Measurements from ENCODE around the gene PROM1. TPM values are rescaled to one million over a fixed set of nuclear protein-coding genes. Genes with fewer than 3 reads are reported as not detected.

The PROM1 gene
- total and polyA plus RNA-seq, 2 of the 8 experiments (the other 6 are each of a cell fraction or from before 2014, with no cell fraction given) = 36.0 to 59.7 TPM

DNA sequence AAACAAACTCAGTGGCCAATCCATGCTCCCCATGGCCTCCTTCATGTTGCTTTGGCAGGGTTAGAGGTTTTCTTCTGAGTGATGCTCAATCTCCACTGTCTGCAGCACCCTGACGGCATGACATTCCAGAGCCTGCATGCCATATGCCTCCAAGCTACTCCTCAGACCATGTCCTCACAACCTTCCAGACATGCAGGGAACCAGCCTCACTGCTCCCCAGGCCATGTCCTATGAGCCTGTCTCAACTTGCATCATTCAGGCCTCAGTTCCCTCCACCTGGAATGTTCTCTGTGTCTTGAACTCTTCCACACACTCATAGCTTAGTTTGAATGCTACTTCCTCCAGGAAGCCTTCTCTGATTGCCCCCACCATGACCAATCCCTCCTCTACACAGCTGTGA lies 18.8 kb downstream of the PROM1 start (continued):
- TF ChIP-seq, protein P1, sequence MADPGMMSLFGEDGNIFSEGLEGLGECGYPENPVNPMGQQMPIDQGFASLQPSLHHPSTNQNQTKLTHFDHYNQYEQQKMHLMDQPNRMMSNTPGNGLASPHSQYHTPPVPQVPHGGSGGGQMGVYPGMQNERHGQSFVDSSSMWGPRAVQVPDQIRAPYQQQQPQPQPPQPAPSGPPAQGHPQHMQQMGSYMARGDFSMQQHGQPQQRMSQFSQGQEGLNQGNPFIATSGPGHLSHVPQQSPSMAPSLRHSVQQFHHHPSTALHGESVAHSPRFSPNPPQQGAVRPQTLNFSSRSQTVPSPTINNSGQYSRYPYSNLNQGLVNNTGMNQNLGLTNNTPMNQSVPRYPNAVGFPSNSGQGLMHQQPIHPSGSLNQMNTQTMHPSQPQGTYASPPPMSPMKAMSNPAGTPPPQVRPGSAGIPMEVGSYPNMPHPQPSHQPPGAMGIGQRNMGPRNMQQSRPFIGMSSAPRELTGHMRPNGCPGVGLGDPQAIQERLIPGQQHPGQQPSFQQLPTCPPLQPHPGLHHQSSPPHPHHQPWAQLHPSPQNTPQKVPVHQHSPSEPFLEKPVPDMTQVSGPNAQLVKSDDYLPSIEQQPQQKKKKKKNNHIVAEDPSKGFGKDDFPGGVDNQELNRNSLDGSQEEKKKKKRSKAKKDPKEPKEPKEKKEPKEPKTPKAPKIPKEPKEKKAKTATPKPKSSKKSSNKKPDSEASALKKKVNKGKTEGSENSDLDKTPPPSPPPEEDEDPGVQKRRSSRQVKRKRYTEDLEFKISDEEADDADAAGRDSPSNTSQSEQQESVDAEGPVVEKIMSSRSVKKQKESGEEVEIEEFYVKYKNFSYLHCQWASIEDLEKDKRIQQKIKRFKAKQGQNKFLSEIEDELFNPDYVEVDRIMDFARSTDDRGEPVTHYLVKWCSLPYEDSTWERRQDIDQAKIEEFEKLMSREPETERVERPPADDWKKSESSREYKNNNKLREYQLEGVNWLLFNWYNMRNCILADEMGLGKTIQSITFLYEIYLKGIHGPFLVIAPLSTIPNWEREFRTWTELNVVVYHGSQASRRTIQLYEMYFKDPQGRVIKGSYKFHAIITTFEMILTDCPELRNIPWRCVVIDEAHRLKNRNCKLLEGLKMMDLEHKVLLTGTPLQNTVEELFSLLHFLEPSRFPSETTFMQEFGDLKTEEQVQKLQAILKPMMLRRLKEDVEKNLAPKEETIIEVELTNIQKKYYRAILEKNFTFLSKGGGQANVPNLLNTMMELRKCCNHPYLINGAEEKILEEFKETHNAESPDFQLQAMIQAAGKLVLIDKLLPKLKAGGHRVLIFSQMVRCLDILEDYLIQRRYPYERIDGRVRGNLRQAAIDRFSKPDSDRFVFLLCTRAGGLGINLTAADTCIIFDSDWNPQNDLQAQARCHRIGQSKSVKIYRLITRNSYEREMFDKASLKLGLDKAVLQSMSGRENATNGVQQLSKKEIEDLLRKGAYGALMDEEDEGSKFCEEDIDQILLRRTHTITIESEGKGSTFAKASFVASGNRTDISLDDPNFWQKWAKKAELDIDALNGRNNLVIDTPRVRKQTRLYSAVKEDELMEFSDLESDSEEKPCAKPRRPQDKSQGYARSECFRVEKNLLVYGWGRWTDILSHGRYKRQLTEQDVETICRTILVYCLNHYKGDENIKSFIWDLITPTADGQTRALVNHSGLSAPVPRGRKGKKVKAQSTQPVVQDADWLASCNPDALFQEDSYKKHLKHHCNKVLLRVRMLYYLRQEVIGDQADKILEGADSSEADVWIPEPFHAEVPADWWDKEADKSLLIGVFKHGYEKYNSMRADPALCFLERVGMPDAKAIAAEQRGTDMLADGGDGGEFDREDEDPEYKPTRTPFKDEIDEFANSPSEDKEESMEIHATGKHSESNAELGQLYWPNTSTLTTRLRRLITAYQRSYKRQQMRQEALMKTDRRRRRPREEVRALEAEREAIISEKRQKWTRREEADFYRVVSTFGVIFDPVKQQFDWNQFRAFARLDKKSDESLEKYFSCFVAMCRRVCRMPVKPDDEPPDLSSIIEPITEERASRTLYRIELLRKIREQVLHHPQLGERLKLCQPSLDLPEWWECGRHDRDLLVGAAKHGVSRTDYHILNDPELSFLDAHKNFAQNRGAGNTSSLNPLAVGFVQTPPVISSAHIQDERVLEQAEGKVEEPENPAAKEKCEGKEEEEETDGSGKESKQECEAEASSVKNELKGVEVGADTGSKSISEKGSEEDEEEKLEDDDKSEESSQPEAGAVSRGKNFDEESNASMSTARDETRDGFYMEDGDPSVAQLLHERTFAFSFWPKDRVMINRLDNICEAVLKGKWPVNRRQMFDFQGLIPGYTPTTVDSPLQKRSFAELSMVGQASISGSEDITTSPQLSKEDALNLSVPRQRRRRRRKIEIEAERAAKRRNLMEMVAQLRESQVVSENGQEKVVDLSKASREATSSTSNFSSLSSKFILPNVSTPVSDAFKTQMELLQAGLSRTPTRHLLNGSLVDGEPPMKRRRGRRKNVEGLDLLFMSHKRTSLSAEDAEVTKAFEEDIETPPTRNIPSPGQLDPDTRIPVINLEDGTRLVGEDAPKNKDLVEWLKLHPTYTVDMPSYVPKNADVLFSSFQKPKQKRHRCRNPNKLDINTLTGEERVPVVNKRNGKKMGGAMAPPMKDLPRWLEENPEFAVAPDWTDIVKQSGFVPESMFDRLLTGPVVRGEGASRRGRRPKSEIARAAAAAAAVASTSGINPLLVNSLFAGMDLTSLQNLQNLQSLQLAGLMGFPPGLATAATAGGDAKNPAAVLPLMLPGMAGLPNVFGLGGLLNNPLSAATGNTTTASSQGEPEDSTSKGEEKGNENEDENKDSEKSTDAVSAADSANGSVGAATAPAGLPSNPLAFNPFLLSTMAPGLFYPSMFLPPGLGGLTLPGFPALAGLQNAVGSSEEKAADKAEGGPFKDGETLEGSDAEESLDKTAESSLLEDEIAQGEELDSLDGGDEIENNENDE (IDR thresholded peaks at IDR 0.05; ENCODE audit: insufficient replicate concordance, low read length) = no peak
- TF ChIP-seq CBX8 (IDR thresholded peaks at IDR 0.05; ENCODE audit: borderline replicate concordance, low read depth, low read length) = no peak
- no peak for TF ChIP-seq GTF2F1 (IDR thresholded peaks at IDR 0.05; ENCODE audit: borderline replicate concordance, low read depth, low read length)
- TF ChIP-seq TAF7 (optimal IDR thresholded peaks at IDR 0.05; ENCODE audit: borderline replicate concordance, low read depth, low read length) = no peak
- TF ChIP-seq, protein P2, sequence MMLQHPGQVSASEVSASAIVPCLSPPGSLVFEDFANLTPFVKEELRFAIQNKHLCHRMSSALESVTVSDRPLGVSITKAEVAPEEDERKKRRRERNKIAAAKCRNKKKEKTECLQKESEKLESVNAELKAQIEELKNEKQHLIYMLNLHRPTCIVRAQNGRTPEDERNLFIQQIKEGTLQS (IDR thresholded peaks at IDR 0.05; ENCODE audit: insufficient read depth, low read depth, low read length) = no peak

Data from H1 (cell line).